ENCODE results near the gene DNM3.

- TF ChIP-seq CTCF (IDR thresholded peaks at IDR 0.05), result no peak
- no peak for TF ChIP-seq POLR2A (IDR thresholded peaks at IDR 0.05)
- TF ChIP-seq POLR2AphosphoS5 (IDR thresholded peaks at IDR 0.05), result no peak
Observed at GRCh38 chr1:171872430-171872829, 31.1 kb downstream of the DNM3 start.
